ENCODE data around the gene DCST1.

The DCST1 gene

DNA sequence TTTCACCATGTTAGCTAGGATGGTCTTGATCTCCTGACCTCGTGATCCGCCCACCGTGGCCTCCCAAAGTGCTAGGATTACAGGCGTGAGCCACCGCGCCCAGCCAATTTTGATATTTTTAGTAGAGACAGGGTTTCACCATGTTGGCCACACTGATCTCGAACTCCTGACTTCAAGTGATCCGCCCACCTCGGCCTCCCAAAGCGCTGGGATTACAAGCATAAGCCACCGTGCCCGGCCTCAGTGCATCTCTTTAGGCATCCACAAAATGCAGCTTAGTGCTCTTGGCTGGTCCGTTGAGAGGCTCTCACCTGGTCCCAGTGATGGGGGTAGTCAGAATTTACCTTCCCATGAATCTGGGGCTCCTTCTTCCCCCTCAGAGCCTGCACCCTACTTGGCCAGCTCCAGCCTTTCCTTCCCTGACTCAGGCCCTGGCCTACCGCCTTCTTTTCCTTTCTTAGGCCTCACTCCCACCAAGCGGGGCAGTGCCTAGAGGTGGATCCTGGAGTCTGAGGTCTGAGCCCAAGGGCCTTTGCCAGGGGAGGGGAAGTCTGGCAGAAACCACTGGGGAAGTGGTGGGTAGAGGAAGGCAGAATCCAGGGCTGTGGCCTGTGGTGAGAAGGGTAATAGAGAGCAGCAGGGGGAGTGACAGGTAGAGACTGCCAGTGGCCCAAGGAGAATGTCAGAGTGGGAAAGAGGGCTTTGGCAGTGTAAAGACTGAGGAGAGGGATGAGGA lies 36.5 kb upstream of the DCST1 start:
- TF ChIP-seq ZNF274 (IDR thresholded peaks at IDR 0.05; ENCODE audit: low read depth, low read length) = no peak
- H3K4me3 ChIP-seq (ENCODE audit: low read length) = no peak overlapping the region

DNA sequence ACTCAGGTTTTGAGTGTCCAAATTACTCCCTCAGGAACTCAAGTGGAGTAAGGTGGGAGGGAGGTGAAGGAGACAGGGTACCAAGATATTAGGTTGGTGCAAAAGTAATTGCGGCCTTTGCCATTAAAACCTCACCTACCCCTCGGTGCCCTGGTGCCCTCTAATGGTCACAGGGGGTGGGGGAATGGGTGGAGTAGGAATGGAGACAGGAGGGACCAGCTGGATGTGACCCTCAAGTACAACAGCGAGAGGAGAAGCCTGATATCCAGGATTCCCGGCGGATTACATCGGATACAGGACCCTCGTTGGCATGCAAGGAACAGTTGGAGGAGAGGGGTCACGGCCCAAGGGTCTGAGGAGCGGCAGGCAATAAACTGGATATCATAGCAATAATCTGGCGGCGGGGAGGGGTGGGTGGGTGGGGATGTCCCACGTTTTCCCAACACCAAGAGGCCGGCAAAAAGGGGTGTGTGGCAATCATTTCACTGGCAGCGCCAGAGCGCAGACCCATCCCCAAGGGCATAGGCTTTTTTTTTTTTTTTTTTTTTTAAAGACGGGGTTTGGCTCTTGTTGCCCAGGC lies 35.3 kb upstream of the DCST1 start:
- H3K4me3 ChIP-seq (ENCODE audit: low read length) = no peak overlapping the region; the same call in 1 of the 2 replicates

DNA sequence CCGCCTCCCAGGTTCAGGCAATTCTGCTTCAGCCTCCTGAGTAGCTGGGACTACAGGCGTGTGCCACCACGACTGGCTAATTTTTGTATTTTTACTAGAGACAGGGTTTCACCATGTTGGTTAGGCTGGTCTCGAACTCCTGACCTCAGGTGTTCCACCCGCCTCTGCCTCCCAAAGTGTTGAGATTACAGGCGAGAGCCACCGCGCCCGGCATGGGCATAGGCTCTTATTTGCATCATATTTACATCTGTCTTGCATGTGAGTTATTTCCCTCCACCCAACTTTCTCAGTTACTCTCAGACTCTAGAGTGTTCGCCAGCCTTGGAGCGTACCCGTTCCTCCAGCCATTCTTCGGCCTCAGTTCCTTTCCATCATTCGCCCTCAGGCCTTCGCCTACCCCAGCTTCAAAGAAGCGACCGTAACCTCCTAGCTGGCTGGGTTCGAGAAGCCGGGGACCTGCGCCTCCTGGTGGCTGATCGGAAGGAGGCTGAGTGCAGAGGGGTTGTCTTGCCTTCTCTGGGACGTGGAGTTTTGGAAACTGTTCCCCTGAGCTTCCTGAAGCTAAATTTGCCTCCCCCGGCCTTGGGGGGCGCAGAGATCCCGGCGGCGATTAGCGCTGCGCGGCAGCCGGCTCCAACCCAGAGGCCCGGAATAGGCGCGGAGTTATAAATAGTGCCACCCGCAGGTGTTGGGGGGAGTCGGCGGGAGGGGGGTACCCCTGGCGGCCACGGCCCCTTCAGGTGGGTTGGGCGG lies 34.6 kb upstream of the DCST1 start:
- no peak for TF ChIP-seq ZNF274 (IDR thresholded peaks at IDR 0.05; ENCODE audit: low read depth, low read length)
- H3K4me3 ChIP-seq (ENCODE audit: low read length) = peak overlapping the region; percentile 18; the same call in 1 of the 2 replicates

More for the DNA sequence above, 35.3 kb upstream of the DCST1 start:
- no peak for TF ChIP-seq ZNF274 (IDR thresholded peaks at IDR 0.05; ENCODE audit: low read depth, low read length)

DNA sequence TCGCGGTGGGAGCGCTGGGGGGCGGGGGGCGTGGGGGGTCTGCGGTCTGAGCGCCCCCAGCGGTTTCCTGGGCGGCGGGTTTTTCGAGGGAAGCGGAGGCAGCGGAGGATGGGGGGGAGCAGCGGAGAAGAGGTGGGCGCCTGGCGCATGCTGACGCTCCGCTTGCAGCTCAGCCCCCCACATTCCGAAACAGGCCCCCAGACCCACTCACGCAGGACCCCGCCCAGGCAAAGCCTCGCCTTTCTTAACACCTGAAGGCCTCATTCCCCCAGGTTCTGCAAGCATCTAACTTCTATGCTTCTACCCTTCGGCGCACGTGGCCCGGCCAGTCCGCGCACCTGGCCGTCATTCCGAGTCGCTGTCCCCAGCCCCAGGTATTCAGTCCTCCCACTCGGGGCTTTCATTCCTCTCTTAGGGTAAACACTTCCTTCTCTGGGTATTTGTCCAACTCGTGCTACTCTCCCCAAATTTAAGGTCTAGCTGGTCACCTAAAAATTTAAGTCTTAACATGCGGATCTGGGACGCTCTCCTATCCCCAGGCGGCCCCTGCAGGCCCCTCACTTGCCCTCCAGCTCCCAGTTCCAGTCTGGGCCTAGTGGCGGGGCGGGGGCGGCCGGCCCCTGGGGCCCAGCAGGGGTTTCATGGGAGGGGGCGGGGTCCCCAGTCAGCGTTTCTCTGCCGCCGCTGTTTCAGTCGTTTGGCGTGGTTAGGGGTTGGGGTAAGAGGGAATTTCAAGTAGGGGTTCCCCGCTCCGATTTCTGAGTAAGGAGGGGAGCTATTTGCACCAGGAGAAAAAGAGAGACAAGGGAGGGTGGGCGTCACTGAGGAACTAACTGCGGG lies 33.8 kb upstream of the DCST1 start:
- peak overlapping the region; percentile 66; the same call in 1 of the 2 replicates for H3K4me3 ChIP-seq (ENCODE audit: low read length)
- TF ChIP-seq ZNF274 (IDR thresholded peaks at IDR 0.05; ENCODE audit: low read depth, low read length) = no peak

DNA sequence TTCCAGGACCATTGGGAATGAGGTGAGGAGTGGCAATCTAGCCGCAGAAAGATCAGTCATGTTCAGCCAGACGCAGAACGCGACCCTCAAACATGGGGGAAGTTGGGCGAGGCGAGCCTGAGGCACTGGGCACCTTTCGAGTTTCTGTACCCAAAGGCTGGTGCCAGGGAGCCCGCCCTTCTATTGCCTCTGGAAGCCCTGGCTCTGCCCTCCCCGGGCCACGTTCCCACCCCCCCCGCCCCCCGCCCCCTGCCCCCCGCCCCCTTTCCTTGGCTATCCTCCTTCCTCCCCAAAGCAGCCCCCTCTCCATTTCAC lies 33.3 kb upstream of the DCST1 start:
- no peak for TF ChIP-seq ZNF274 (IDR thresholded peaks at IDR 0.05; ENCODE audit: low read depth, low read length)
- H3K4me3 ChIP-seq (ENCODE audit: low read length) = peak overlapping the region; percentile 74; the same call in 1 of the 2 replicates

DNA sequence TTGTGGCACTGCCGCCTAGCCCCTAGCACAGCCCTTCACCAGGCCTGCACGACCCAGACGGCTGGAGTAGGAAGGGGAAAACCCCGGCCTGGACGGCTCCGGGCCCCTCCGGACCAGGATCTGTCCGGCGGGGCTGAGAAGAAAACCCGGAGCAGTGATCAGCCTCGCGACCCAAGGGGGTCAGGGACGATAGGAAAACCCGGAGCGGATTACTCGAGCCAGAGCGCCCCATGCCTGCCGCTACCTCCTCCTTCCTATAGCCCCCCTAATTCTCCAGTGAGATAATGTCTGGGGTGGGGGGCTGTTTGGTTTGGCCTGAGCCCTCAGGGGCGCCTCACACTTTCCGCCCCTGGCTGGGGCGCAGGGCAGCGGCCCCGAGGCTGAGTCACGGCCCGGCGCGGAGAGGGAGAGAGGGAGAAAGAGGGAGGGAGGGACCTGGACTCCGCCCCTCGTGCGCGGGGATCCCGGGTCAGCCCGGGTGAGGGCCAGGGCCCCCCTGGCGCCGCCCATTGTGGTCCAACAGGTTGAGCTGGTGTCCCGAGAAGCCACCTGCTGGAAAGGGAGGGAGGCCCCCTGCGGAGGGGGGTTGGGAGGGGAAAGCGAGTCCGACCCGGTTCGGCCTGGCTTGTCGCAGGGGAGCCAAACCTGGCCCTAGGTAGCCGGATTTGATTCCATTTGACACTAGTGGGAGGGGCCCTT lies 32.7 kb upstream of the DCST1 start:
- peak overlapping the region; percentile 74 for H3K4me3 ChIP-seq (ENCODE audit: low read length)
- TF ChIP-seq ZNF274 (IDR thresholded peaks at IDR 0.05; ENCODE audit: low read depth, low read length) = no peak

DNA sequence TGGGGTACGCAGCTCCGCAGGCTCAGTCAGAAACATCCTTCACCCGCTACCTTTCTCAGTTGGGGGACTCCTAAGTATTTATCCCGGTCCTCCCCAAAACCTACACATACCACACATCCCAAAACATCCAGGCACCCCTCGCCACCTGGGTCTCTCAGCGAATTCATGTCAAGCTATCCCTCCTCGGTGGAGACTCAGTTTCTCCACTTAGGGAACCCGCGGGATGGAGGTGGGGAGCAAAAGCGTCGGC lies 32.3 kb upstream of the DCST1 start:
- no peak for TF ChIP-seq ZNF274 (IDR thresholded peaks at IDR 0.05; ENCODE audit: low read depth, low read length)
- H3K4me3 ChIP-seq (ENCODE audit: low read length) = peak overlapping the region; percentile 74

DNA sequence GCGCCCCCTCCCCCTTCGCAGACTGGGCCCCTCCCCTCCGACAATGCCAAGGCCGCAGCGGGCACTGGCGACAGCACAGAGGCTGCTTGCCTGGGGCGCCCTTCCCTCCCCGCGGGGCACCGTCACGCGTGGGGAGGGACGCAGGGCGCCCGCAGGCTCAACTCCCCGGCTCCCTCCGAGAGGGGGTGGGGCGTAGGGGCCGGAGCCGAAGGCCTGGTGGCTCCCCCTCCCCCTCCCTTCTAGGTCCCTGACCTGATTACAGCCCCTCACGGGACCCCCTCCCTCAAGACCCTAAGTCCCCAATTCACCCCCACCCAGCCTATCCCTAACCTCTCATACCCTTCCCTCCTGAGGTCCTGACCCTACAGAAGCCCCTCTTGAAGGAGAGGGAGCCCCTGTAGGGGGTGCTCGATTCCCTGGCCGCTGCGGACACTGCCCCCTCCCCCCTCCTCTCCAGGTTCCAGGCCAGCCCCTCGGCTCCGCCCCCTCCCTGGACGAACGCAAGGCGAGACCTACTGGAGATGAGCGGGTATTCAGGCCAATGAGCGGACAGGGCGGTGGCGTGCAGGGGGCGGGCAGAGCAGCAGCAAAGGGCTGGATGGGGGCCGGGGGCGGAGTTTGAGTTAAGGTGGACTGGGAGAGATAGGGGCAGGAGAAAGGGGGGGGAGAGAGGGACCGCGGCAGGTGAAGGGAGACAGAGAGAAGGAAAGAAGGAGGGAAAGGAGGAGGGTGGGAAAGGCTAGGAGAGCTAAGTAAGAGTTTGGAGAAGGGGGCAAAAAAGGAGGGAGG lies 31.8 kb upstream of the DCST1 start:
- H3K4me3 ChIP-seq (ENCODE audit: low read length) = peak overlapping the region; percentile 74
- TF ChIP-seq ZNF274 (IDR thresholded peaks at IDR 0.05; ENCODE audit: low read depth, low read length) = no peak

DNA sequence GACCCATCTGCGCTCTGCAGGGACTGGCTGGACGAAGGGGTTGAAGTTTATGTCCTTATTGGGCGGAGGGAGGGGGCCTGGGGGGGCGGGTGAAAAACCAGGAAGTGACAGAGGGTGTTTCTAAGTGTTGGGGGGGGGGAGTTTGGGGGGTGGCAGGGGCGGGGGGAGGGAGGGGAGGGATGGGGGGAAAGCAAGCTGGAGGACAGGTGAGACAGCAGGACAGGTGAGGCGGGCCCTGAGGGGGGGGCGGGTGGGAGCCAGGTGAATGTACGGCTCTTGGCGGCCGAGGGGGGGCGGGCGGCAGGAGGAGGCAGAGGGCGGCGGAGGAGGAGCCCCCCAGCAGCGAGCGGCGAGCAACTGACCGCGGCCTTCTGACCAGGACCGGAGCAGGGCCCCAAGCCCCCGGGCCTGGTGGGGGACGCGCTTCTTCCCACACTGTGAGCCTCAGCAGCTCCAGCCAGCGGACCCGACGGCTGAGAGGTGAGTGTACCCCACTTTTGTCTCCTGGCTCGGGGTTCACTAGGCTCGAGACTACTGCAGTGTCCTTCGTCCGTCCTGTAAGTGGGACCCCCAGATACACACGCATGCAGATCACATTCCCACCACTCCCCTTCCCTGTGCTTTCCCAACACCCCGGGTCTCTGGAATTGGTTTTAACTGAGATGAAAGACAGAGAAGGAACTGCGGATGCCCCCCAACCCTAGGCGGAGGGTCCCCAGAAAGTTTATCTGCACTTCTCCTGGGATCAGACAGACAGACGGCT lies 31.0 kb upstream of the DCST1 start, which contains the start of gene ZBTB7B:
TSS of gene ZBTB7B (plus strand) at position 339 of the 763 bp plus-strand sequence. CDS start 11,859 bp downstream, outside the sequence.
- TF ChIP-seq ZNF274 (IDR thresholded peaks at IDR 0.05; ENCODE audit: low read depth, low read length) = no peak
- H3K4me3 ChIP-seq (ENCODE audit: low read length) = peak within 1 kb of the TSS; percentile 80

DNA sequence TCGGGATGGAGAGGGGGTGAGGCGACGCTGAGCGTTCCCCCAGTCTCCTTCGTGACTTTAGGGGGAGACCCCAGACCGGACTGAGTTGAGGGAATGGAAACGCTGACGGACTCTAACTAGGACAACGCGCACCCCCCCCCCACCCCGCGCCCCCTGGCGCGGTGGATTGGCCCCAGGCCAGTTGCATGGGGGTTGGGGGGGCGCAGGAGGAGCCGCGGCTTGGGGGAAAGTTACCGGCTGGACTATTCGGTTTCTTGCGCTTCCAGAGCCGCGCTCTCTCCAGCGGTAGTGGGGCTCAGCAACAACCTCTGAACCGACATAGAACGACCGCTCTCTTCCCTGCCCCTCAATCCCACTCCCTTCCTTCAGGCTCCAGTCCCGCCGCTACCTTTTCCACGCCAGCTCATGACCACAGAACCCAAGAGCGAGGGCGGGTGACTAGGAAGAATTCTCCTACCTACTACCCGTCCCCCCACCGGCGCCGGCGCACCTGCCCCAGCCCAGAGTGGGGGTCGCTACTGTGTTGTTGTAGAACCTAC lies 30.3 kb upstream of the DCST1 start:
- H3K4me3 ChIP-seq (ENCODE audit: low read length) = peak overlapping the region; percentile 80
- TF ChIP-seq ZNF274 (IDR thresholded peaks at IDR 0.05; ENCODE audit: low read depth, low read length) = no peak

DNA sequence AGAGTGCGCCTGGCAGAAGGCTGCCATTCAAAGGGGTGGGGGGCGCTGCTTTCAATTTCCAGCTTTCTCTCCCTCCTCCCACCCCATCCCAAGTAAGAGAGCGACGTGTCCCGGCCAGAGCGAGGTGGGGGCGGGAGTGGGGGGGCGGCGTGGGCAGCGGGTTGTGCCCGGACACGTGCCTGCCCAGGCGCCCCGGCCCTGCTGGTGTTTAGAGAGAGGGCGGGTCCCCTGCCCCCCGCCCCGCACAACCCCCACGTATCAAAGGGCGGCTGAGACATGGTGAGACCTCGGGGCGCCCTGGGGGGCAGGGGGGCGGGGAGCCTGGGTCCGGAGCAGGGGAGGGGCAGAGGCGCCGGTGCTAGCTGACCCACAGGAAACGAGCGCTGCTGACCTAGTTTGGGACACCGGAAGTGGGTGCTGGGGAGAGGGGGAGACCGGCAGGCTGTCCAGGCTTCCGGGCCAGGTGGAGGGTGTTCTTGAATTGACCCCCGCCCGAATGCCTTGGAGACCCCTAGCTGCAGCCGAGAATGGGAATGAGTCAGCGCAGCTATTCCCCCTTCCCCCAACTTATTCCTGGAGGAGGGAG lies 29.8 kb upstream of the DCST1 start:
- peak overlapping the region; percentile 80 for H3K4me3 ChIP-seq (ENCODE audit: low read length)

More for the DNA sequence above, 29.8 kb upstream of the DCST1 start:
- no peak for TF ChIP-seq ZNF274 (IDR thresholded peaks at IDR 0.05; ENCODE audit: low read depth, low read length)

All from GM08714 (cell line).